GM18519 (cell line): Measurements from ENCODE around the gene KIF26A.
"Not testable (repeated sequence)": the region's sequence is repeated elsewhere in the genome, so short reads cannot be mapped to it uniquely, and the experiment has no call there.

Source experiments
- ATAC-seq: cut with Tn5 transposase; IDR thresholded peaks from one replicate; pipeline ENCODE4 v1.9.1; 2021; ENCODE audit warnings: mild to moderate bottlenecking, moderate library complexity; ENCODE audit not compliant: unreplicated experiment, low FRiP score

Gene KIF26A

DNA sequence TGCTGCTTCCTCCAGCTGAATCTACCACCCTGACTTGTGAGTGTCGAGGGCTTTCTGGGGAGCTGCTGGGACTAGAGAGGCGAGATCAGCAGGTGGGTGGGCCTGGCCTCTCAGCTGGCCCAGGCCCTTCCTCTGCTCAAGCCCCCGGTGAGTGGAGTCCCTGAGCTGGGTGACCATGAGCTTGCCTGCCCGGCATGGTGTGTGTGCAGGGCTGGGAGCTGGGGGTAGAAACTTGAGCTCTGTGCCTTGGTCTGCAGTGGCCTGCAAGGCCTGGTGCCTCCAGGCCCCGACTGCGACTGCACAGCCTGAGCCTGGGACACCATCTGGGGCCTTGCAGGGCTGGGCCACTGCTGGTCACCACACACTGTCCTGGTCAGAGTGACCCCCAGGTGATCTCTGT lies 67.4 kb downstream of the KIF26A start:
- no peak for ATAC-seq

DNA sequence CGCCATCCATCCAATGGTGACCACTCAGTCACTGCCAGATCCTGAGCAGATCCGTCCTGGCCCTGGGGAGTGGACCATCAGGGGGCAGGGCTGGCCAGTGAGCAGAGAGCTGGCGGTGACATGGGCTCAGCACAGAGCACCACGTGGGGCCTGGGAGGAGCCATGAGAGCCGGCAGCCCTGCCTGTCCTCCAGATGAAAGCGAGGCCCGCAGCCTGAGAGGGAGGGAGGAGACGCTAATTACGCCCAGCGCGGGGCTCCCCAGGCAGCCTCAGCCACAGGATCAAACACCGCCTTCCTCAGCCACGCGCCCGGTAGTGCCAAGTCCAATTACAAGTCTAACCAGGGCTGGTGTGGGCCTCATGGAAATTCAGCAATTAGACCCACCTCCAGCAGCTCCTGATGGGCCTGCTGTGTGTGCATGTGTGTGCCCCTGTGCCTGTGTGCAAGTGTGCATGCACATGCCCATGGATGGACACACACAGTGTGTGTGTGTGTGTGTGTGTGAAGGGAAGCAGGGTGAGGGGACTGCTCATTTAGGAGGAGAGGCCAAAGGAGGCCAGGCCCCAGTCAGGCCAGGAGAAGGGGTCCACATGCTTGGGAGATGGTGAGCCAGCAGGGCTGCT lies 68.0 kb downstream of the KIF26A start:
- ATAC-seq: no peak

DNA sequence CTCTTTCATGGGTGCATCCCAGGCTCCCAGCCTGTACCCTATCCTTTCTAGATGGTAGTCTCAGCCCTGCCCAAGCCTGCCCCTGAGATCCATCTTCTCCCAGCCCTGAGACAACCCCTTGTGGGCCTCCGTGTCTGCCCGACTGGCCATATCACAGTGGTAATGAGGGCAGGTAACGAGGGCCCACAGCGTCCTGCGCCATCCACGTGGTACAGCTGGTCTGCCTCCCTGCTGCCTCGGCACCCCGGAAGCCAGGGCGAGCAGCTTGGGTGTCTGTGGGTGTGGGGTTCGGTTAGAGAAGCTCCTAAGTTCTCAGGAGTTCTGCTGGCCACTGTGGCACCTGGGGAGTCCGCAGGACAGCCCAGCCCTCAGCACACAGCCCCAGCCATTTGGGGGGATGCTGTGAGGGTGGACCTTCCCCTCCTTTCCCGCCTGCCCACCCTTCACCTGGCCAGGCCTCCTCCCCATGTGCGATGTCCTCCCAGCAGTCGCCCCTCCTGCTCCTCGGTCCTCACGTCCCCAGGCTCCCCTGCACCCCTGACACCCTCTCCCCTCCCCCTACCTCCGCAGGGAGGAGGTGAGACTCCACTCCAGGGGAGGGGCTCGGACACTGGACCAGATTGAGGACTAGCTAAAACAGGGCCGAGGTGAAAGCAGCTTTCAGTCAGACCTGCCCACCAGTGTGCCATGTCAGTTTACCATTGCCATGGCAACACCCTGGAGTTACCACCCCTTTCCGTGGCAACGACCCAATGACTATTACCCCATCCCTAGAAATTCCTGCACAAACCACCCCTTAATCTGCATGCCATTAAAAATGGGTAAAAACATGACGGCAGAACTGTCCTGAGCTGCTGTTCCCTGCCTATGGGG lies 69.0 kb downstream of the KIF26A start:
- no peak for ATAC-seq

DNA sequence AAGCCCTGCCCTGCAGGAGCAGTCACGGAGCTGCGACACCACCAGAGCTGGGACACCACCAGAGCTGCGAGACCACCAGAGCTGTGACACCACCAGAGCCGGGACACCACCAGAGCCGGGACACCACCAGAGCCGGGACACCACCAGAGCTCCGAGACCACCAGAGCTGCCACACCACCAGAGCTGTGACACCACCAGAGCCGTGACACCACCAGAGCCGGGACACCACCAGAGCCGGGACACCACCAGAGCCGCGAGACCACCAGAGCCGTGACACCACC lies 69.6 kb downstream of the KIF26A start:
- not testable (repeated sequence) for ATAC-seq

DNA sequence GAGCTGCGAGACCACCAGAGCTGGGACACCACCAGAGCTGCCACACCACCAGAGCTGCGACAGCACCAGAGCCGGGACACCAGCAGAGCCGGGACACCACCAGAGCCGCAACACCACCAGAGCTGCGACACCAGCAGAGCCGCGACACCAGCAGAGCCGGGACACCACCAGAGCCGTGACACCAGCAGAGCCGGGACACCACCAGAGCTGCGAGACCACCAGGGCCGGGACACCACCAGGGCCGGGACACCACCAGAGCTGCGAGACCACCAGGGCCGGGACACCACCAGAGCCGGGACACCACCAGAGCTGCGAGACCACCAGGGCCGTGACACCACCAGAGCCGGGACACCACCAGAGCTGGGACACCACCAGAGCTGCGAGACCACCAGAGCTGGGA lies 69.9 kb downstream of the KIF26A start:
- ATAC-seq: not testable (repeated sequence)

DNA sequence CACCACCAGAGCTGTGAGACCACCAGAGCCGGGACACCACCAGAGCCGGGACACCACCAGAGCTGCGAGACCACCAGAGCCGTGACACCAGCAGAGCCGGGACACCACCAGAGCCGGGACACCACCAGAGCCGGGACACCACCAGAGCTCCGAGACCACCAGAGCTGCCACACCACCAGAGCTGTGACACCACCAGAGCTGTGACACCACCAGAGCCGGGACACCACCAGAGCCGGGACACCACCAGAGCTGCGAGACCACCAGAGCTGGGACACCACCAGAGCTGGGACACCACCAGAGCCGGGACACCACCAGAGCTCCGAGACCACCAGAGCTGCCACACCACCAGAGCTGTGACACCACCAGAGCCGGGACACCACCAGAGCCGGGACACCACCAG lies 70.7 kb downstream of the KIF26A start:
- not testable (repeated sequence) for ATAC-seq

DNA sequence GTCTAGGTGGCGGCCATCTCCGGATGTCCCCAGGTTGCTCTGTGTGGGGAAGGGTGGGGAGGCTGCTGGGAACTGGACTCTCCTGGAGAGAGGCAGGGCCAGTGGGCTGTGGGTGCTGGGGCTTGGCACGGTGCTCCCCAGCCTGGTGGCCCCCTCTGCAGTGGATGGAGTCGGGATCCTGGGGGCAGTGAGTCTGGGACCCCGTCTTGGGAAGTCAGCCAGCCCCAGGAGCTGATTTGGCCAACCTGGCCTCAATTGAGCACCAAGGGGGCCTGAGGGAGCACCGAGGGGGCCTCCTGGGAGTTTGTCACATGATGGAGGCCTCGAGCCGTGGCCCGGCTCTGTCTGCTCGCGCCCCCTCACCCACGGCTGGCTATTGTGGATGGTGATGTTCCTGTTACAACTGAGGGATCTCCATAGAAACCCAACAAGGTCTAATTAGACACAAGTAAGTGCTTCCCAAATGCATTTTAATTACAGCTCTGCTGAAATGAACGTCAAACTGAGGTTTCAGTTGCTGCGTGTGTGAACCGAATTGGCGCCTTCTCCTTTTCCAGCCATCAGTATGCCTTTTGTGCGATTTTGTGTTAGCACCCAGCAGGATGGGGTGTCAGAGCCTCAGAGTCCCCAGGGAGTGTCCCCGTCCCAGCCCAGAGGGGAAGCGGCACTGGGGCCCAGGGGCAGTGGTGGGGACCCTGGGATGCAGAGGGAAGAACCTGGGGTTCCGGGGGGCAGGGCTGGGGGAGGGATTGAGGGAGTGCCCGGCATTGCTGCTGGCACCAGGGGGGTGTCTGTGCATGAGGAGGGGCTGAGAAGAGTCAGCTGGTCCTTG lies 71.8 kb downstream of the KIF26A start:
- ATAC-seq: no peak

DNA sequence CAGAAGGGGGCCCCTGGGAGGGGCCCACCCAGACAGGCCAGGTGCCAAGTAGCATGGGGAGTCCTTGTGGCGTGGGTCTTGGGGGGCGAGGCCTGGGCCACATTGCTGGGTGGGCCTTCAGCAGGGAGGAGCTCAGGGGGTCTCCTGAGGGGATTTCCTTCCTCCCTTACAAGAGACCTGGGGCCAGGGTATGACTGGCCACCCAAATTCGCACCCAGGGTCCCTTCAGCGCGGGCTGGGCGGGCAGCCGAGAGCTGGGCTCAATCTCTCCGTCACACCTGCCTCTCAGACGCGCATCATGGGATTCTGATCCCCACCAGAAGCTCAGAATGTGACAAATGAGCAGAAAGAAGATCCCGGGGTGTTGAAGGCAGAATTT lies 72.4 kb downstream of the KIF26A start:
- ATAC-seq: no peak

DNA sequence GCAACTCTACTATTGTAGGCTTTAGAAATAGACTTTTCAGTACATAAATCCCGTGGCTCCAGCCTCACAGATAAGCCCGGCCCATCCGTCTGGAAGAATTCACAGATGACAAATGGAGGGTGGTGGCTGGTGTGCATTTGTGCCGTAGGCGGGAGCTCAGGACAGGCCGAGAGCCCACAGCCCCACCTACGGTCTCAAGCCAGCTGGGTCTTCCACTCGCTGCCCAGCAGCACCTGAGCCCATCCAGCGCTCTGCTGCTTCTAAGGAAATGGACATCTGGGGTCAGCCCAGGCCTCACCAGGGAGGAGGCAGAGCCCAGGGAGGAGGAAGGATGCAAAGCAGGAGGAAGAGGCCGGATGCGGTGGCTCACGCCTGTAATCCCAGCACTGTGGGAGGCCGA lies 72.8 kb downstream of the KIF26A start:
- no peak for ATAC-seq

DNA sequence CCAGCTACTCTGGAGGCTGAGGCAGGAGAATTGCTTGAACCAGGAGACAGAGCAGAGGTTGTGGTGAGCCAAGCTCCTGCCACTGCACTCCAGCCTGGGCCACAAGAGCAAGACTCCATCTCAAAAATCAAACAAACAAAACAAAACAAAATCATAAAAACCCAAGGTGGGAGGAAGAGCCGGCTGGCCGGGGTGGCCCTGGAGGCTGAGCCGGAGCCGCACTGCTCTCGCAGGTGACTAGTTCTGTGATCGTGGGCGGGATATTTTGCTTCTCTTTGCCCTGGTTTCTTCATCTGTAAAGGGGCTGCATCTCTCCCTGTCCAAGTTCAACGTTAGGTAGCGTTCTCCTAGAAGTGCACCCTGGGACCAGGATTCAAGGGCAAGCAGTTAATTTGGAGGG lies 73.4 kb downstream of the KIF26A start:
- no peak for ATAC-seq

DNA sequence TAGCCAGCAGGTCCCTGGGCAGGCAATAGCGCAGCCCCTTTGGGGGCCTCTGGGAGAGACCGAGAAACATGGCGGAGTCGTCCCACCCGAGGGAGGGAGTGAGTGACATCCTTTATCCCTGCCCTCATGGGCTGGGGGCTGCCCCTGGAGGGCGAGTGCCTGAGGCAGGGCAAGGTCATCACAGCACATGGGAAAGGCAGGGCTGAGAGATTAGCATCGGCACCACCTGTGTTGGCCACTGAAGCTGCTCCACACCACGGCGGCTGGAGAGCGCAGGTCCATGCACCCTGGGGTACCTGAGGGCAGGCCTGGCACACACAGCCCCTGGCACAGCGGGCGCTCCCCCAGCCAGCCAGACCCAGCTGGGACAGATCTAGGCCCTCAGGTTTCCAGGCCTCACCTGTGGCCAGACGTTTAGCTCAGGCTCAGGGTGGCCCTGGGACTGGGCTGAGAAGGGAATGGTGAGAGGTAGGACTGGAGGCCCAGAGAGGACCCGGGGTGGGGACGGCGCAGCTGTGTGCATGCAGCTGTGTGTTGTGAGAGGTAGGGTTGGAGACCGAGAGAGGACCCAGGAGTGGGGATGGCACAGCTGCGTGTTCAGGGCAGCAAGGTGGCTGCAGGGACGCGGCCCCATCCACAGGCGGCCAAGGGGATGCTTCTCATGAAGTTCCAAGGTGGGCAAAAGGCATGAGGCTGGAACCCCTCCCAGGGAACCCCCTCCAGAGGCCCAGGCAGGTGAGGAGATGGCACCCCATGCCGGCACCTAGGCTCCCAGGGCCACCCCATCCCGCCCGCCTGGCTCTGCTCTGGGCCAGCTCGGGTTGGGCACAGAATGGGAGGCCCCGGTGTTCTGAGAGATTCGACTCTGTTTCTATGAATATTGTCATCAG lies 74.1 kb downstream of the KIF26A start:
- ATAC-seq: no peak

DNA sequence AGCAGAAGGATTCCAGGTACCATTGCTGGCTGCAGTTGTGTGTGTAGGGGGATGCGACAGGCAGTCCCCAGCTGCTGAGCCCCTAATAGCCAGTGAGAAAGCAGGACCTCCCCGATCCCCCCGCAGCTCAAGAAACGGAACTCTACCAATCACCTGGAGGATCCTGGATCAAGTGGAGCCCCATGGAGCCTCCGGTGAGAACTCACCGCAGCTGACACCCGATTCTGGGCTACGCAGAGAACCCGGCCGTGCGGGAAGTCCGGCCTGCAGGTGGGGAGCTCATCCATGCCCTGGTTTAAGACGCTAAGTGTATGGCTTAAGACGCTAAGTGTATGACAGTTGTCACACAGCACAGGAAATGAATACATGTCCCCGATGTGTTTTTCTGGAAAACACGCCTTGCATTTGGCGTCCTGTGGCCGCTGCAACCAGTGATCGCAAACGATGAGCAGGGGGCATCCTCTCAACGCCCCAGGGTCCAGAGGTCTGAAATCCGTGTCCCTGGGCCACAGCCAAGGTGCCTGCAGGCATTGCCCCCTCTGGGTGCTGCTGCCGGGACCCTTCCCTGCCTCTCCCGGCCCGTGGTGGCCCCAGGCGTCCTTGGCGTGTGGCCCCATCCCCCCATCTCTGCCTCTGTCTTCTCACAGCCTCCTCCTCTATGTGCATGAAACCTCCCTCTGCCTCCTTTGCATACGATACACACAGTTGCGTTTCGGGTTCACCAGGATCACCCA lies 75.1 kb downstream of the KIF26A start:
- no peak for ATAC-seq

DNA sequence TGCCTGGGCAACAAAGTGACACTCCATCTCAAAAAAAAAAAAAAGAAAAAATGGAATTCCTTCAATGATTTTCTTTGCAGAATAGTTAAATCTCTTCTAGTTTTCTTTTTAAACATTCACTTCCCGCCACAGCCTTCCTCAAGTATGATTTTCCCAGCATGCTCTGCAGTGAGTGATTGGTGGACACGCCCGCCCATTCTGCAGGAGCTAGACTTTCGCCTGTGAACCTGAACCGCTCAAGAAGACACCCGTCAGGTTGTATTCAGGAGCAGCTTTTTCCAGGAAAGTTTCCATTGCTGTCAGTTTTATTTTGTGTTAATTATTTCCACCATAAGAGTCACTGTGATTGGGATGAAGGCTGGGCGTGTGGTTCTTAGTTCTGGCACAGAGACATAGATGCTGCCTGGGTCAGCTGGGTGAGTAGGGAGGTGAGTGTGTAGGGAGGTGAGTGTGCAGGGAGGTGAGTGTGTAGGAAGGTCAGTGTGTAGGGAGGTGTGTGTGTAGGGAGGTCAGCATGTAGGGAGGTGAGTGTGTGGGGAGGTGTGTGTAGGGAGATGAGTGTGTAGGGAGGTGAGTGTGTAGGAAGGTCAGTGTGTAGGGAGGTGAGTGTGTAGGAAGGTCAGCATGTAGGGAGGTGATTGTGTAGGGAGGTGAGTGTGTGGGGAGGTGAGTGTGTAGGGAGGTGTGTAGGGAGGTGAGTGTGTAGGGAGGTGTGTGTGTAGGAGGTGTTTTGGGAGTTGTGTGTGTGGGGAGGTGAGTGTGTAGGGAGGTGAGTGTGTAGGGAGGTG lies 76.2 kb downstream of the KIF26A start:
- ATAC-seq: no peak

DNA sequence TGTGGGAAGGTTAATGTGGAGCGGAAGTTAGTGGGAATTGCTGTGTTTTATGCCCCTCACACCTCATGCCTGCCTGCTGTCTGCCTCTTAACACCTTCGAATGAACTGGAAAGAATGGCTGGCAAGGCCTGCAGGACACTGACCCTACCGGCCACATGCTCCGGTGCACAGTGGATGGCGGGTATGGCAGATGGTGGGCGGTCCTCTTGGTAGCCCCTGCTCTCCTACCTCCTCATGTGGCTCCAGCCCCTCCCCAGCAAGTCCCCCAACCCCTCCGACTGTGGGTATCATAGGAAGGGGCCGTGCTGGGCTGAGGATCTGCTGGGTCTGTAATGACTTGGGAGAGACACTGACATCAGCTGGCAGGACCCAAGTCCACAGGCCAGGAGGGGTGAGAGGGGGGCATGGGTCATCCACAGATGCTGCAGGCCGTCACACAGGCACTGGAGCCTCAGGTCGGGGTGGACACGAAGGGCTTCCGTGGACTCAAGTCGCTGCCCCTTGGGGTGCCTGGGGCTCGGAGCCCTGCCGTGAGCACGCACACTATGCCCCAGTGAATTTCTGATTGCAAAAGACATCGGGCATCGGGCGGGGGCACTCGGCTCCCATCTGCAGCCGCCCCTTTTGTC lies 77.4 kb downstream of the KIF26A start:
- no peak for ATAC-seq

DNA sequence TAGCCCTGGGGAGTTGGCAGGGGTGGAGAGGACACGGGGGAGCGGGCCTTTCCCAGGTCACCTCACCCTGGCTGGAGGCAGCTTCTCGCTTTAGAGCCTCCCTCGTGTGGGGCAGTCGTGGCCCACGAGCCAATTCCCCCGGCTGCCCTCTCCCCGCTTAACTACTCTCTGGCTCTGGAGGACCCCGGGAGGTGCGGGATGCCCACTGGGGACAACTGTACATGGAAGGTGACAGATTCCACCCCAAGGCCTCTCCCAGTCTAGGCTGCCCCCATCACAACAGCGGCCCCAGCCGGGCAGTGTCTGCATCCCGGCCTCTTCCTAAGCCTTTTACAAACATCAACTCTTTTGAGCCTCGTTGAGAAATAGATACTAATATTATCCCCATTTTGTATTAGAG lies 78.1 kb downstream of the KIF26A start:
- ATAC-seq: no peak

DNA sequence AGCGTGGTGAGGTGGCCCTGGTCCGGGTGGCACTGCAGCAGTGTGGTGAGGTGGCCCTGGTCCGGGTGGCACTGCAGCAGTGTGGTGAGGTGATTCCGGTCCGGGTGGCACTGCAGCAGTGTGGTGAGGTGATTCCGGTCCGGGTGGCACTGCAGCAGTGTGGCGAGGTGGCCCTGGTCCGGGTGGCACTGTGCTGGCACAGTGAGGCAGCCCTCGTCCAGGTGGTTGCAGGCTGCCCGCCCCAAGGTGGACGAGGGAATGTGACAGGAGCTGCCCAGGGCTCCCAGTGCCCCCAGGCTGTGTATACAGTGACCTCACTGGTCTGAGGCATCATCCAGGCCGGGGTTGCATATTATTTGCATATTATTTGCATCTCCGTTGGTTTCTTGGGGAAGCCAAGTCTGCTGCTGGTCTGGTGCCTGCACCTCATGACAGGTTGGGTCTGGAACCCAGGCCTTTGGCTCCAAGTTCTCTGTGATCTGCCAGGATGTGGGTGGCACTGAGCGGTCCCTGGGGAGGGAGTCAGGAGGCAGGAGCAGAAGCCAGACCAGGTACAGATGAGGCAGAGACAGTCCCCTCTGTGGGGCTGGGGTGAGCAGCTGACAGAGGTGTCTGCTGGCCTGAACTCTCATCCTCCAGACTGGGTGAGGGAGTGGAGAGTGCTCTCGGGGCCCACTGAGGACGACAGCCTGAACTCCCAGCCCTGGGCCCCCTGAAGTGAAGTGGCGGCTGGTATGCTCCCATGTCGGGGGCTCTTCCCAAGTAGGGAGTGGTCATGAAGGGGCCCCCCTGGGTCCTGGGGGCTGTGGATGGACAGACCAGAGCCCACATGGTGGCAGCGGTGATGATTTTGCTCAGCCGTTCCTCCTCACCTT lies 79.3 kb downstream of the KIF26A start:
- ATAC-seq: no peak

DNA sequence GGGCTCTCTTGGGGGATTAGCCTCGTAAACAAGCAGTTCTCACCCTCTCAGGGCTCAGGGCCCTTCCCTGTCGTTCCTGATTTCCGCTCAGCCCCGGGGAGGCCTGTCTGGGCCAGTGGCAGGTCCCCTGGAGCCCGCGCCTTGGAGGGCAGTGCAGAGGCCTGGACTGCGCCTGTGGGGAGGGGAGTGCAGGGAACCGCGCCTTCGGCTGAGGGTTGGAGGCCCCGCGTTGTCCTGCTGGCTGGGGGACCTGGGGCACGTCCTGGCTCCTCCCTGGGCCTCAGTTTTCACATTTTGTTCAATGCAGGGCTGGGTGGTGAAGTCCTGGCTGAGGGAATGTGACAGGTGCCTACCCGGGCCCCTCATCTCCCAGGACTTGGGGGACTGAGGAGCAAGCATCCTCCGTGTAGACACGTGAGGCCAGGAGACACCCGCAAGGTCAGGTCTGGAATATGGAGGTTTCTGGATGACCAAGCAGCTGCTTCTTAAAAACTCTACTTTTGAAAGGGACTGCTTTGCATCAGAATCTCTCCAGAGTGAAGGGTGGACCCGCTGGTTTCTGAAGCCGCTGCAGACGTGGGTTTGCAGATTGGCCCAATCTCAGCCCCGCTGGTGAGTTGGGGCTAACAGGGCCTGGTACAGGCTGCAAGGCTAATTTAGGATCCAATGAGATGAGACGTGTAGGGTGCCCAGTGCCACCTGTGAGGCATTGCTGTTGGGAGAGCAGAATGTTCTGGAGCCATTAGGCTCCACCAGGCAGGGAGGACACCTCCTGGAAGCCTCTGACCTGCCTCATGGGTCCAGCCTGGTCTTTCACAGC lies 80.2 kb downstream of the KIF26A start:
- no peak for ATAC-seq
